A673 (cell line): ENCODE data around the gene RBFOX1. TPM values are rescaled to one million over a fixed set of nuclear protein-coding genes. Genes with fewer than 3 reads are reported as not detected.

Experiments used
- BruUV-seq: library from RNA; stranded (reverse); fragments of 400-500 nt; replicated peaks from 2 replicates; lab custom pipeline; 2021; lab: Mats Ljungman, UMichigan
- CTCF ChIA-PET: fragments of 300-600 bp; sonication (Branson Sonifier 250); formaldehyde crosslinking; loops from one replicate; lab custom pipeline; 2022; ENCODE audit warnings: antibody characterized with exemption; lab: Charles Lee
- POLR2A ChIA-PET: fragments of 300-600 bp; sonication (Branson Sonifier 250); formaldehyde crosslinking; loops from one replicate; lab custom pipeline; 2022; ENCODE audit warnings: antibody characterized with exemption; ENCODE audit not compliant: low non-redundant PET; lab: Charles Lee
- DNase-seq: peaks from one replicate; pipeline ENCODE4 v3.0.0-alpha.2; 2015; ENCODE audit warnings: low spot score
- H3K27ac ChIP-seq: fragments of 200-600 bp; sonication (generic); 2 replicates; pipeline ENCODE4 v1.5.1; 2016; ENCODE audit warnings: mixed run types, low read depth, mild to moderate bottlenecking, mixed read lengths, antibody characterized with exemption, low read length; ENCODE audit not compliant: poor library complexity, severe bottlenecking
- H3K27me3 ChIP-seq: fragments of 200-600 bp; sonication (generic); replicated peaks from 2 replicates; pipeline ENCODE4 v1.6.1; 2017; ENCODE audit warnings: mixed run types, low read depth, mild to moderate bottlenecking, mixed read lengths, antibody characterized with exemption, low read length; ENCODE audit not compliant: insufficient read depth, poor library complexity
- H3K36me3 ChIP-seq: fragments of 200-600 bp; sonication (generic); 2 replicates; pipeline ENCODE4 v1.6.1; 2016; ENCODE audit warnings: mixed run types, mild to moderate bottlenecking, mixed read lengths, antibody characterized with exemption, low read length; ENCODE audit not compliant: insufficient read depth, poor library complexity, severe bottlenecking
- H3K4me1 ChIP-seq: fragments of 200-600 bp; sonication (generic); 2 replicates; pipeline ENCODE4 v1.6.1; 2017; ENCODE audit warnings: mixed run types, mild to moderate bottlenecking, mixed read lengths, antibody characterized with exemption, low read length; ENCODE audit not compliant: insufficient read depth, poor library complexity, severe bottlenecking
- H3K4me3 ChIP-seq: fragments of 200-600 bp; sonication (generic); 2 replicates; pipeline ENCODE4 v1.5.1; 2016; ENCODE audit warnings: low read depth, mixed run types, mild to moderate bottlenecking, mixed read lengths, low read length; ENCODE audit not compliant: poor library complexity, severe bottlenecking
- H3K9me3 ChIP-seq: fragments of 200-600 bp; sonication (generic); 2 replicates; pipeline ENCODE4 v1.6.1; 2016; ENCODE audit warnings: mixed run types, low read depth, mild to moderate bottlenecking, mixed read lengths, antibody characterized with exemption, low read length; ENCODE audit not compliant: poor library complexity, severe bottlenecking
- CTCF ChIP-seq: fragments of 300-800, 200-600 bp; sonication (generic); conservative IDR thresholded peaks from 2 replicates; pipeline ENCODE4 v1.5.1; 2017; ENCODE audit warnings: low read depth, mild to moderate bottlenecking, antibody characterized with exemption, low read length, moderate library complexity, mixed read lengths
- EZH2 ChIP-seq: fragments of 200-600 bp; sonication (generic); IDR thresholded peaks from 2 replicates; pipeline ENCODE4 v1.6.1; 2017; ENCODE audit warnings: borderline replicate concordance, low read depth, mild to moderate bottlenecking, mixed read lengths, antibody characterized with exemption, low read length; ENCODE audit not compliant: poor library complexity, severe bottlenecking
- intact Hi-C: fragments of 100-400 bp; cut with micrococcal nuclease; formaldehyde crosslinking; loops from one replicate; pipeline ENCODE4 v1.10.0; 2022; ENCODE audit not compliant: unreplicated experiment
- total RNA-seq: library from RNA; stranded (reverse); gene quantifications from 2 replicates; pipeline ENCODE4 v1.2.3, GENCODE V29; 2021

RBFOX1 gene
- total RNA-seq, 1 experiment from 2014 or later, result 1.8 TPM

GRCh38 chr16:7289299-7289698 lies 43.3 kb upstream of the RBFOX1 start:
- CTCF ChIA-PET, result no interaction called here
- intact Hi-C loops, result no loop called here
- no TSS peak for BruUV-seq
- Histone ChIP-seq H3K4me1 (no peaks in the 10 kb centered on the region), H3K27me3 (no peaks in the 10 kb centered on the region), H3K36me3 (no peaks in the 10 kb centered on the region), H3K4me3 (no peak overlapping the region), H3K9me3 (peaks cover 8% of the 10 kb centered on the region), H3K27ac (no peak overlapping the region)
- DNase-seq, result no peak
- TF ChIP-seq EZH2, result no peak
- TF ChIP-seq CTCF, result no peak
- POLR2A ChIA-PET, result no interaction called here

- TF ChIP-seq CTCF (no peak), EZH2 (no peak)
- H3K4me1 ChIP-seq, result no peaks in the 10 kb centered on the region
- H3K27ac ChIP-seq, result no peak overlapping the region
- intact Hi-C loops, result no loop called here
- CTCF ChIA-PET, result no interaction called here
- H3K27me3 ChIP-seq, result no peaks in the 10 kb centered on the region
- POLR2A ChIA-PET, result no interaction called here
- BruUV-seq, result no TSS peak
- no peak for DNase-seq
- H3K9me3 ChIP-seq, result peaks cover 5% of the 10 kb centered on the region
- H3K36me3 ChIP-seq, result no peaks in the 10 kb centered on the region
- no peak overlapping the region for H3K4me3 ChIP-seq
These were observed 42.0 kb upstream of the RBFOX1 start for GRCh38 chr16:7290682-7291081.

GRCh38 chr16:7294020-7294419 lies 38.6 kb upstream of the RBFOX1 start:
- H3K36me3 ChIP-seq, result no peaks in the 10 kb centered on the region
- H3K27ac ChIP-seq, result no peak overlapping the region
- TF ChIP-seq EZH2, result no peak
- no peak for TF ChIP-seq CTCF
- CTCF ChIA-PET, result no interaction called here
- intact Hi-C loops, result no loop called here
- DNase-seq, result no peak
- H3K9me3 ChIP-seq, result no peaks in the 10 kb centered on the region
- no peak overlapping the region for H3K4me3 ChIP-seq
- BruUV-seq, result no TSS peak
- POLR2A ChIA-PET, result no interaction called here
- H3K4me1 ChIP-seq, result no peaks in the 10 kb centered on the region
- no peaks in the 10 kb centered on the region for H3K27me3 ChIP-seq
